Natural killer cell (primary cell): ENCODE data around the gene CCDC33. TPM values are rescaled to one million over a fixed set of nuclear protein-coding genes. Genes with fewer than 3 reads are reported as not detected.
"Not testable (repeated sequence)": the region's sequence is repeated elsewhere in the genome, so short reads cannot be mapped to it uniquely, and the experiment has no call there.

ENCODE experiments used
- ATAC-seq, 3 donors: fragments of 150-1000 bp in 2 of 3; fragments of 200-7000 bp in 1 of 3; cut with Tn5 transposase; 1 replicate in 1 of 3; 2 replicates in 2 of 3; pipeline ENCODE4 v1.10.0; 2021; ENCODE audit warnings: mild to moderate bottlenecking in 2 of 3, moderate library complexity in 2 of 3
- DNase-seq, 2 donors: peaks; one replicate each; pipeline versions ENCODE4 v3.0.0 to v3.0.0-alpha.2; 2013 to 2021; ENCODE audit warnings: mixed read lengths in 1 of 2
- H3K27ac ChIP-seq: one replicate; pipeline ENCODE4 v1.5.1; 2013; ENCODE audit warnings: mild to moderate bottlenecking, low read length
- H3K27me3 ChIP-seq: one replicate; pipeline ENCODE4 v1.6.1; 2013; ENCODE audit warnings: low read length; ENCODE audit not compliant: control insufficient read depth, insufficient read depth
- H3K36me3 ChIP-seq: one replicate; pipeline ENCODE4 v1.6.1; 2013; ENCODE audit warnings: low read length; ENCODE audit not compliant: control insufficient read depth, insufficient read depth
- H3K4me1 ChIP-seq: one replicate; pipeline ENCODE4 v1.6.1; 2013; ENCODE audit warnings: low read length; ENCODE audit not compliant: control insufficient read depth, insufficient read depth
- H3K4me3 ChIP-seq: one replicate; pipeline ENCODE4 v1.5.1; 2013; ENCODE audit warnings: low read length
- H3K9me3 ChIP-seq: one replicate; pipeline ENCODE4 v1.6.1; 2013; ENCODE audit warnings: low read length; ENCODE audit not compliant: control insufficient read depth, insufficient read depth
- H3K27ac Mint-ChIP-seq, 2 donors: one replicate each; pipeline ENCODE4 v1.8.0; 2022; ENCODE audit warnings: mild to moderate bottlenecking in 2 of 2, mixed read lengths in 2 of 2, moderate library complexity in 1 of 2
- H3K27me3 Mint-ChIP-seq, 2 donors: one replicate each; pipeline ENCODE4 v1.8.0; 2022; ENCODE audit warnings: low read depth in 2 of 2, mixed read lengths in 2 of 2
- H3K36me3 Mint-ChIP-seq: one replicate; pipeline ENCODE4 v1.8.0; 2022; ENCODE audit warnings: mixed read lengths
- H3K4me1 Mint-ChIP-seq, 2 donors: one replicate each; pipeline ENCODE4 v1.8.0; 2022; ENCODE audit warnings: mixed read lengths in 2 of 2
- H3K4me3 Mint-ChIP-seq: one replicate; pipeline ENCODE4 v1.8.0; 2022; ENCODE audit warnings: mild to moderate bottlenecking, moderate library complexity, mixed read lengths
- H3K9me3 Mint-ChIP-seq, 2 donors: one replicate each; pipeline ENCODE4 v1.8.0; 2022; ENCODE audit warnings: mixed read lengths in 2 of 2
- CTCF ChIP-seq: fragments of 200-600 bp; IDR thresholded peaks from one replicate; pipeline ENCODE4 v1.8.0; 2022; ENCODE audit warnings: antibody characterized with exemption
- WGBS: methylation state at CpG from one replicate; pipeline ENCODE4 v1.1.7; 2013; ENCODE audit warnings: missing lambda C conversion rate; ENCODE audit not compliant: insufficient coverage; 5-methylcytosine and 5-hydroxymethylcytosine counted together
- intact Hi-C: fragments of 100-400 bp; cut with micrococcal nuclease; formaldehyde crosslinking; loops from one replicate; pipeline ENCODE4 v1.14.2; 2022
- total RNA-seq, 4 donors: library from RNA; stranded (reverse); fragments of 120-200 nt in 1 of 4; gene quantifications; one replicate each; pipeline versions ENCODE4 v1.2.3 to v1.2.4, GENCODE V29; 2013 to 2022

Gene CCDC33
- total RNA-seq, 3 donors from 2014 or later (not counting 1 experiment from before 2014, with no cell fraction given) = not detected

- H3K4me1 ChIP-seq = no peaks in the 10 kb centered on the region
- Mint-ChIP-seq H3K9me3 (no peaks in the 10 kb centered on the region), H3K4me3 (no peak overlapping the region), H3K27me3 (peaks cover 20 to 36% of the 10 kb centered on the region in 2 donors), H3K4me1 (no peaks in the 10 kb centered on the region), H3K36me3 (no peaks in the 10 kb centered on the region), H3K27ac (no peak overlapping the region)
- no peak for TF ChIP-seq CTCF
- ATAC-seq (no peak), DNase-seq (no peak)
- H3K4me3 ChIP-seq = no peak overlapping the region
- H3K27ac ChIP-seq = no peak overlapping the region
- intact Hi-C loops = no loop called here
- H3K27me3 ChIP-seq = no peaks in the 10 kb centered on the region
- no peaks in the 10 kb centered on the region for H3K36me3 ChIP-seq
- H3K9me3 ChIP-seq = no peaks in the 10 kb centered on the region
- 87% methylated on average over 3 of the region's 3 CpGs for WGBS
Observed at GRCh38 chr15:74352393-74352910, 116.3 kb downstream of the CCDC33 start.

GRCh38 chr15:74353992-74354391 lies 117.9 kb downstream of the CCDC33 start:
- H3K4me1 ChIP-seq, H3K27ac Mint-ChIP-seq, H3K27me3 ChIP-seq, intact Hi-C loops, DNase-seq, H3K4me1 Mint-ChIP-seq, H3K9me3 Mint-ChIP-seq, ATAC-seq, H3K36me3 ChIP-seq, H3K4me3 ChIP-seq, H3K9me3 ChIP-seq, H3K4me3 Mint-ChIP-seq, H3K27ac ChIP-seq, H3K36me3 Mint-ChIP-seq: not testable (repeated sequence)
- 87% methylated on average over 2 of the region's 2 CpGs for WGBS
- peaks cover 20 to 36% of the 10 kb centered on the region in 2 donors for H3K27me3 Mint-ChIP-seq

GRCh38 chr15:74356050-74356449 lies 119.9 kb downstream of the CCDC33 start:
- H3K27me3 ChIP-seq, H3K9me3 ChIP-seq, H3K4me1 Mint-ChIP-seq, DNase-seq, H3K27ac ChIP-seq, H3K4me3 ChIP-seq, H3K4me1 ChIP-seq, H3K27ac Mint-ChIP-seq, intact Hi-C loops, H3K36me3 ChIP-seq, H3K9me3 Mint-ChIP-seq, H3K4me3 Mint-ChIP-seq, H3K36me3 Mint-ChIP-seq, ATAC-seq: not testable (repeated sequence)
- peaks cover 20 to 33% of the 10 kb centered on the region in 2 donors for H3K27me3 Mint-ChIP-seq
- whole genome bisulfite sequencing = 88% methylated on average over 6 of the region's 6 CpGs

- intact Hi-C loops, H3K4me3 ChIP-seq, ATAC-seq, H3K36me3 Mint-ChIP-seq, H3K9me3 Mint-ChIP-seq, H3K4me1 ChIP-seq, H3K4me3 Mint-ChIP-seq, H3K27ac Mint-ChIP-seq, DNase-seq, H3K9me3 ChIP-seq, H3K27me3 ChIP-seq, H3K27ac ChIP-seq, H3K36me3 ChIP-seq, H3K4me1 Mint-ChIP-seq: not testable (repeated sequence)
- 96% methylated on average over 7 of the region's 7 CpGs for WGBS
- H3K27me3 Mint-ChIP-seq = peaks cover 20 to 23% of the 10 kb centered on the region in 2 donors
Observed at GRCh38 chr15:74357514-74357913, 121.4 kb downstream of the CCDC33 start.

- H3K27ac ChIP-seq, intact Hi-C loops, H3K4me1 ChIP-seq, H3K27me3 ChIP-seq, H3K36me3 ChIP-seq, H3K9me3 Mint-ChIP-seq, ATAC-seq, H3K9me3 ChIP-seq, H3K36me3 Mint-ChIP-seq, H3K4me3 Mint-ChIP-seq, DNase-seq, H3K4me1 Mint-ChIP-seq, H3K4me3 ChIP-seq, H3K27ac Mint-ChIP-seq: not testable (repeated sequence)
- peaks cover 14 to 19% of the 10 kb centered on the region in 2 donors for H3K27me3 Mint-ChIP-seq
- WGBS = 87% methylated on average over 6 of the region's 6 CpGs
Observed at GRCh38 chr15:74359376-74359775, 123.2 kb downstream of the CCDC33 start.

- H3K36me3 ChIP-seq, H3K27ac ChIP-seq, DNase-seq, H3K36me3 Mint-ChIP-seq, H3K4me3 ChIP-seq, H3K4me1 Mint-ChIP-seq, H3K27ac Mint-ChIP-seq, H3K9me3 Mint-ChIP-seq, intact Hi-C loops, ATAC-seq, H3K4me1 ChIP-seq, H3K4me3 Mint-ChIP-seq, H3K27me3 ChIP-seq, H3K9me3 ChIP-seq: not testable (repeated sequence)
- H3K27me3 Mint-ChIP-seq = peaks cover 8 to 11% of the 10 kb centered on the region in 2 donors
- WGBS = 100% methylated on average over 1 of the region's 1 CpG
Observed at GRCh38 chr15:74360855-74361254, 124.7 kb downstream of the CCDC33 start.
